Neuronal stem cell (in vitro differentiated cells): ENCODE measurements around the gene TYW1.
A peak's percentile ranks its signal among the peaks of the same experiment; 100 is the strongest.
"Not testable (repeated sequence)": the region's sequence is repeated elsewhere in the genome, so short reads cannot be mapped to it uniquely, and the experiment has no call there.

Experiments used
- DNase-seq: peaks from one replicate; pipeline ENCODE4 v3.0.0-alpha.2; 2013; ENCODE audit warnings: low spot score
- H2AFZ ChIP-seq: one replicate; pipeline ENCODE4 v1.6.1; 2013; ENCODE audit warnings: mild to moderate bottlenecking, low read length, inconsistent platforms
- H2AK5ac ChIP-seq: 2 replicates; pipeline ENCODE4 v1.6.1; 2013; ENCODE audit warnings: low read depth, mild to moderate bottlenecking, inconsistent platforms, low read length, moderate library complexity, mixed read lengths
- H2BK120ac ChIP-seq: 2 replicates; pipeline ENCODE4 v1.6.1; 2013; ENCODE audit warnings: low read depth, mild to moderate bottlenecking, inconsistent platforms, low read length, moderate library complexity, mixed read lengths
- H2BK12ac ChIP-seq: one replicate; pipeline ENCODE4 v1.6.1; 2013; ENCODE audit warnings: low read length, inconsistent platforms
- H2BK15ac ChIP-seq: 2 replicates; pipeline ENCODE4 v1.6.1; 2013; ENCODE audit warnings: mild to moderate bottlenecking, low read length, inconsistent platforms, mixed read lengths
- H2BK5ac ChIP-seq: one replicate; pipeline ENCODE4 v1.6.1; 2013; ENCODE audit warnings: inconsistent platforms, mild to moderate bottlenecking, low read length, moderate library complexity
- H3K14ac ChIP-seq: one replicate; pipeline ENCODE4 v1.6.1; 2013; ENCODE audit warnings: low read length, inconsistent platforms
- H3K18ac ChIP-seq: 2 replicates; pipeline ENCODE4 v1.6.1; 2013; ENCODE audit warnings: low read length, inconsistent platforms
- H3K23ac ChIP-seq: 2 replicates; pipeline ENCODE4 v1.6.1; 2013; ENCODE audit warnings: low read depth, mild to moderate bottlenecking, mixed read lengths, low read length, inconsistent platforms; ENCODE audit not compliant: poor library complexity
- H3K27ac ChIP-seq: replicated peaks from 3 replicates; pipeline ENCODE4 v1.5.1; 2013; ENCODE audit warnings: low read length, inconsistent platforms
- H3K27me3 ChIP-seq, 3 experiments: 2 replicates each; pipeline ENCODE4 v1.6.1; 2013; ENCODE audit warnings: low read length in 3 of 3, mild to moderate bottlenecking in 2 of 3, inconsistent platforms in 1 of 3, low read depth in 1 of 3, mixed read lengths in 1 of 3, moderate library complexity in 1 of 3; ENCODE audit not compliant: control insufficient read depth in 3 of 3, insufficient read depth in 3 of 3
- H3K36me3 ChIP-seq, 2 donors: replicated peaks in 1 of 2; 2 replicates each; pipeline ENCODE4 v1.6.1; 2013; ENCODE audit warnings: low read length in 2 of 2; ENCODE audit not compliant: control insufficient read depth in 2 of 2, insufficient read depth in 2 of 2
- H3K4ac ChIP-seq: 2 replicates; pipeline ENCODE4 v1.6.1; 2013; ENCODE audit warnings: inconsistent platforms, mild to moderate bottlenecking, low read length, moderate library complexity
- H3K4me1 ChIP-seq, 2 donors: 1 replicate in 1 of 2; 2 replicates in 1 of 2; pipeline ENCODE4 v1.6.1; 2013; ENCODE audit warnings: low read length in 2 of 2, low read depth in 1 of 2; ENCODE audit not compliant: control insufficient read depth in 2 of 2, insufficient read depth in 1 of 2
- H3K4me2 ChIP-seq: one replicate; pipeline ENCODE4 v1.6.1; 2013; ENCODE audit warnings: mild to moderate bottlenecking, low read length, inconsistent platforms; ENCODE audit not compliant: insufficient read depth, poor library complexity, severe bottlenecking
- H3K4me3 ChIP-seq, 2 donors: 2 replicates each; pipeline ENCODE4 v1.5.1; 2013; ENCODE audit warnings: low read length in 2 of 2, mild to moderate bottlenecking in 2 of 2, inconsistent platforms in 1 of 2, moderate library complexity in 1 of 2
- H3K79me1 ChIP-seq: one replicate; pipeline ENCODE4 v1.6.1; 2013; ENCODE audit warnings: low read depth, mild to moderate bottlenecking, inconsistent platforms, low read length, moderate library complexity
- H3K9ac ChIP-seq: one replicate; pipeline ENCODE4 v1.6.1; 2013; ENCODE audit warnings: mild to moderate bottlenecking, low read depth, low read length, inconsistent platforms; ENCODE audit not compliant: poor library complexity
- H3K9me3 ChIP-seq, 2 donors: replicated peaks in 1 of 2; 2 replicates each; pipeline versions ENCODE3 to v1.6.1; 2013; ENCODE audit warnings: low read length in 2 of 2, mild to moderate bottlenecking in 2 of 2, inconsistent platforms in 1 of 2, low read depth in 1 of 2, mixed read lengths in 1 of 2, moderate library complexity in 1 of 2; ENCODE audit not compliant: control insufficient read depth in 2 of 2, insufficient read depth in 1 of 2
- H4K8ac ChIP-seq: one replicate; pipeline ENCODE4 v1.6.1; 2013; ENCODE audit warnings: low read depth, mild to moderate bottlenecking, inconsistent platforms, low read length, moderate library complexity
- H4K91ac ChIP-seq: one replicate; pipeline ENCODE4 v1.6.1; 2013; ENCODE audit warnings: low read length, low read depth, mild to moderate bottlenecking, inconsistent platforms; ENCODE audit not compliant: poor library complexity
- WGBS, 2 donors: extraction: QIAGEN DNeasy Blood & Tissue Kit; methylation state at CpG; one replicate each; pipeline ENCODE4 v1.1.7; 2013; ENCODE audit warnings: missing lambda C conversion rate in 2 of 2, mixed read lengths in 1 of 2; ENCODE audit not compliant: insufficient read length in 2 of 2, insufficient replicate concordance in 1 of 2; ENCODE audit errors: extremely low coverage in 2 of 2; 5-methylcytosine and 5-hydroxymethylcytosine counted together

The TYW1 gene

GRCh38 chr7:67066950-67067622, 70.5 kb downstream of the TYW1 start:
- not testable (repeated sequence) for H3K9me3 ChIP-seq, H3K23ac ChIP-seq, H2AFZ ChIP-seq, H2BK5ac ChIP-seq, H3K14ac ChIP-seq, H3K4me1 ChIP-seq, H3K27me3 ChIP-seq, H3K4ac ChIP-seq, H2AK5ac ChIP-seq, H3K27ac ChIP-seq, H3K79me1 ChIP-seq, H3K9ac ChIP-seq, H3K18ac ChIP-seq, DNase-seq, H2BK15ac ChIP-seq, H2BK12ac ChIP-seq, H4K91ac ChIP-seq, H2BK120ac ChIP-seq, H3K4me3 ChIP-seq, H3K4me2 ChIP-seq, H4K8ac ChIP-seq
- H3K36me3 ChIP-seq = peaks cover 3 to 19% of the 10 kb centered on the region in 2 donors
- WGBS, 2 donors = no CpG with 5 or more reads among the region's 9 CpGs

GRCh38 chr7:67076120-67076519, 79.5 kb downstream of the TYW1 start:
- H3K27me3 ChIP-seq, H2BK5ac ChIP-seq, H2BK12ac ChIP-seq, H3K18ac ChIP-seq, H3K9ac ChIP-seq, H2BK120ac ChIP-seq, H4K8ac ChIP-seq, H3K27ac ChIP-seq, H3K14ac ChIP-seq, H3K4me3 ChIP-seq, H3K79me1 ChIP-seq, H2AFZ ChIP-seq, H3K23ac ChIP-seq, DNase-seq, H4K91ac ChIP-seq, H3K4me2 ChIP-seq, H3K4ac ChIP-seq, H3K36me3 ChIP-seq, H3K4me1 ChIP-seq, H2BK15ac ChIP-seq, H2AK5ac ChIP-seq: not testable (repeated sequence)
- no CpG with 5 or more reads among the region's 2 CpGs for WGBS, 2 donors
- H3K9me3 ChIP-seq = peaks cover 0 to 31% of the 10 kb centered on the region in 2 donors

GRCh38 chr7:67082880-67083279, 86.2 kb downstream of the TYW1 start:
- WGBS, 2 donors = no CpG with 5 or more reads among the region's 4 CpGs
- not testable (repeated sequence) for H2BK120ac ChIP-seq, DNase-seq, H3K9me3 ChIP-seq, H3K4ac ChIP-seq, H3K27ac ChIP-seq, H3K79me1 ChIP-seq, H3K27me3 ChIP-seq, H3K4me3 ChIP-seq, H3K4me1 ChIP-seq, H3K18ac ChIP-seq, H3K4me2 ChIP-seq, H2AK5ac ChIP-seq, H4K91ac ChIP-seq, H3K36me3 ChIP-seq, H3K9ac ChIP-seq, H4K8ac ChIP-seq, H3K23ac ChIP-seq, H2BK15ac ChIP-seq, H2BK12ac ChIP-seq, H3K14ac ChIP-seq, H2AFZ ChIP-seq, H2BK5ac ChIP-seq

GRCh38 chr7:67089261-67089660, 92.6 kb downstream of the TYW1 start:
- not testable (repeated sequence) for H3K27me3 ChIP-seq, H3K9me3 ChIP-seq, H2BK120ac ChIP-seq, H3K4me2 ChIP-seq, DNase-seq, H2BK5ac ChIP-seq, H3K4me1 ChIP-seq, H3K14ac ChIP-seq, H4K8ac ChIP-seq, H3K18ac ChIP-seq, H2BK15ac ChIP-seq, H3K4ac ChIP-seq, H3K9ac ChIP-seq, H3K36me3 ChIP-seq, H2BK12ac ChIP-seq, H3K79me1 ChIP-seq, H3K23ac ChIP-seq, H2AFZ ChIP-seq, H4K91ac ChIP-seq, H2AK5ac ChIP-seq, H3K4me3 ChIP-seq
- H3K27ac ChIP-seq = peak overlapping the region; percentile 36
- WGBS, 2 donors = no CpG with 5 or more reads among the region's 10 CpGs
